Measurements from ENCODE around the gene MREG.

Gene MREG

DNA sequence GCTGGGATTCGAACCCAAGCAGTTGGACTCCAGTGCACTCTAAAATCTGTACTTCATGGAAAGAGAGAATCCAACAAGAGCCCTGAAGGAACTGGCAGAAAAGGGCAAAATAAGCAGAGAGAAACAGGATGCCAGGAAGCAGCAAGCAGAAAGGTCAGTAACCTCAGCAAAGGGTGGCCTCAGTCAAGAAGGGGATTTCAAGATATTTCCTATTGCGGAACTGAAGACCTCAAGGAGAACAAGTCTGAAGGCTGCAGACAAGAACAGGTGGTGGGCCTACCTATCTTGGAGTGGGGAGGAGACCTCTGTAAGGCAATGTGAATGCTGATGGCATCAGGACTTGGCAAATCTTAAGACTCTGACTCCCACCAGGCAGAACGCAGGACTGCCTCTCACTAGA, 20.1 kb upstream of the MREG start:
- no peak overlapping the region for H3K27ac ChIP-seq
- TF ChIP-seq ZFX (IDR thresholded peaks at IDR 0.05): no peak
- TF ChIP-seq, protein P1, sequence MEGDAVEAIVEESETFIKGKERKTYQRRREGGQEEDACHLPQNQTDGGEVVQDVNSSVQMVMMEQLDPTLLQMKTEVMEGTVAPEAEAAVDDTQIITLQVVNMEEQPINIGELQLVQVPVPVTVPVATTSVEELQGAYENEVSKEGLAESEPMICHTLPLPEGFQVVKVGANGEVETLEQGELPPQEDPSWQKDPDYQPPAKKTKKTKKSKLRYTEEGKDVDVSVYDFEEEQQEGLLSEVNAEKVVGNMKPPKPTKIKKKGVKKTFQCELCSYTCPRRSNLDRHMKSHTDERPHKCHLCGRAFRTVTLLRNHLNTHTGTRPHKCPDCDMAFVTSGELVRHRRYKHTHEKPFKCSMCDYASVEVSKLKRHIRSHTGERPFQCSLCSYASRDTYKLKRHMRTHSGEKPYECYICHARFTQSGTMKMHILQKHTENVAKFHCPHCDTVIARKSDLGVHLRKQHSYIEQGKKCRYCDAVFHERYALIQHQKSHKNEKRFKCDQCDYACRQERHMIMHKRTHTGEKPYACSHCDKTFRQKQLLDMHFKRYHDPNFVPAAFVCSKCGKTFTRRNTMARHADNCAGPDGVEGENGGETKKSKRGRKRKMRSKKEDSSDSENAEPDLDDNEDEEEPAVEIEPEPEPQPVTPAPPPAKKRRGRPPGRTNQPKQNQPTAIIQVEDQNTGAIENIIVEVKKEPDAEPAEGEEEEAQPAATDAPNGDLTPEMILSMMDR (conservative IDR thresholded peaks at IDR 0.05): no peak

DNA sequence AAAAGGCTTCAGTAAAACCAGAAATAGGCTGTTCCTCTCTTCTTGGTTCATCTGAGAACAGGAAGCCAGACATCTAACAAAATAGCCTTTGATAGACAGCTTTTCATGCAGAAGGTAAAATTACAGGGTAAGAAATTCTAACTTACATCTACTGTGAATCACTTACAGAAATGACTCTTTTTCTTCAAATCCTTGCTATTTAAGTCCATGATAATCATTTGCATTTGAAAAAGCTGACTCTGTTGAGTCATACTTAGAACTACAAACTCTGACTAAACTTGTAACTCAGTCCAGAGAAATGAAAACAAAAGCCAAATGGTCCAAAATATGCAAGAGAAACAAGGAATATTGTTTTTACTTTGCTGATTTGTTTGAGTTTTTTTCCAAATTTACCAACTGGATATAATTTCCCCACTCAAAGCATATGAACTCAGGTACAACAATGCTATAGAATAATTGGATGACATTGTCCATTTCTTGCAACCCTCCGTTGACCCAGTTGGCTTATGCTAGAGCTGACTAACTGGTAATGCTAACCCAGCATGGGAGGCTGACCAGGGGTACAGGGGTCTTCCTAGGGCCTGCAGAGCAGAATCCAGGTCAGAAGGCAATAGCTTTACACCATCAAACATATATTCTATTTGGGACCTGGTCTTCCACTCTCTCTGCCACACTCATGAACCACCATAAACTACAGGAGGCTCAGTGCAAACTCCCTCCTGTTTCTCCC, 18.8 kb upstream of the MREG start:
- H3K27ac ChIP-seq: no peak overlapping the region
- TF ChIP-seq ZFX (IDR thresholded peaks at IDR 0.05): no peak

DNA sequence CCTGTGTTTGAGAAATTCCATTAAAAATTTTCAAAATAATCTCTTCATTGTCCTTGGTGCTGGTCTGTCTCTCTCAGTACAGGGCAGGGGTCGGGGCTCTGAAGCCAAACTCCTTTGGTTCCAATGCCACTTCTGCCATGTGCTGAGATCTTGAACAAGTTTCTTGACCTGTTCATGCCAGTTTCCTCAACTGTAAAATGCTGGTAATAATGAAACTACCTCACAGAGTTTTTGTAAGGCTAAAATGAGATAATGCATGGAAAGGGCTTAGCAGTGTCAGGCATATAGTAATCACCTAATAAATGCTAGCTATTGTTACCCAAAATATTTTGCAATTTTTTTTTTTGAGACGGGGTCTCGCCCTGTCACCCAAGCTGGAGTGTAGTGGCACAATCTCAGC, 16.9 kb upstream of the MREG start:
- no peak for TF ChIP-seq ZFX (IDR thresholded peaks at IDR 0.05)
- TF ChIP-seq, protein P1 (conservative IDR thresholded peaks at IDR 0.05): no peak

DNA sequence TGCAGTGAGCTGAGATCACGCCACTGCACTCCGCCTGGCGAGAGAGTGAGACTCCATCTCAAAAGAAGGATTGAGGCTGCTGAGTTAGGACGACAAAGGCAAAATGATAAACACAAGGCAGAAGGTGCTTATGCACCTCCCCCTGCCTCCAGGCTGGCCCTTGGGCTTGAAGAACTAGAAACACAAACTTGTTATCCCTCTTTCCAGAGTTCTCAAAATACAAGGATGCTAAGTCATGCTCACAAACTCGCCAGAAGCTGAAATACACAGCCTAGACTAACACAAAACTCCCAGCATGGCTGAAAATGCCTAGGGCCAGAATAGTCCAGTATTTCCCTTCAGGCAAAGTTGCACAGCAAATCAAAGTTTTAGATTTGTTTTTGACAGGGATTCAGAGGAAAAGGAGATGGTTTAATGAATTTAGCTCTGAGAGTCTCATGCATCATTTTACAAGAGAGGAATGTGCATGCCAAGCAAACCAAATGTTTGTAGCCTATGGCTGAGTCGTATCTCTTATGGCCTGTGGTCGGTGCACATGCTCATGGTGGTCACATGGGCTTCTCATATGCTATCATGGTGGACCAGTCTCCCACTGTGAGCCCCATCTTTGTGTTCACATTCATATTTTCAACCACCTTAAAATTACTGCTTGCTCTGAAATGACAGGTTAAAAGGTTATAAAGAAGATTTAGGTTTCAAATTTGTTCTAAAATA, 16.2 kb upstream of the MREG start:
- TF ChIP-seq ZFX (IDR thresholded peaks at IDR 0.05): no peak
- TF ChIP-seq, protein P1 (conservative IDR thresholded peaks at IDR 0.05): no peak
- H3K27ac ChIP-seq: no peak overlapping the region

More for the DNA sequence above, 16.9 kb upstream of the MREG start:
- no peak overlapping the region for H3K27ac ChIP-seq

DNA sequence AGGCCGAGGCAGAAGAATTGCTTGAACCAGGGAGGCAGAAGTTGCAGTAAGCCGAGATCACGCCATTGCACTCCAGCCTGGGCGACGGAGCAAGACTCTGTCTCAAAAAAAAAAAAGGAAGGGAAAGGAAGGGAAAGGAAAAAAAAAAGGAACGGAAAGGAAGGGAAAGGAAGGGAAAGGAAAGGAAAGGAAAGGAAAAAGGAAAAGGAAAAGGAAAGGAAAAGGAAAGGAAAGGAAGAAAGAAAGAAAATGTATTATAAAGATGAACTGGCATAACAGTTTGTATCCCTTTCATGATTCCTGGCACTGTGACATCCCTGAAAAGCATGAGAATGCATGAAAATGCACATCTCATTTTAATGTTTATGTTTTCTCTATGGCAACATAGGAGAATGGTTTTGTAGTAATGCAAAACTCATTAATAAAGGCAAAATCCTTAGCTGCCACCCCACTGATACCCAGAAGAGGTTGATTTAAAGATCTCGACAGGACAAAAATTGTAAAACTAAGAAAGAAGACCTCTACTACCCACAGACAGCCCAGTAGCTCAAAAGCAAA, 11.5 kb upstream of the MREG start:
- no peak for TF ChIP-seq ZFX (IDR thresholded peaks at IDR 0.05)
- TF ChIP-seq, protein P1 (conservative IDR thresholded peaks at IDR 0.05): no peak
- no peak overlapping the region for H3K27ac ChIP-seq

DNA sequence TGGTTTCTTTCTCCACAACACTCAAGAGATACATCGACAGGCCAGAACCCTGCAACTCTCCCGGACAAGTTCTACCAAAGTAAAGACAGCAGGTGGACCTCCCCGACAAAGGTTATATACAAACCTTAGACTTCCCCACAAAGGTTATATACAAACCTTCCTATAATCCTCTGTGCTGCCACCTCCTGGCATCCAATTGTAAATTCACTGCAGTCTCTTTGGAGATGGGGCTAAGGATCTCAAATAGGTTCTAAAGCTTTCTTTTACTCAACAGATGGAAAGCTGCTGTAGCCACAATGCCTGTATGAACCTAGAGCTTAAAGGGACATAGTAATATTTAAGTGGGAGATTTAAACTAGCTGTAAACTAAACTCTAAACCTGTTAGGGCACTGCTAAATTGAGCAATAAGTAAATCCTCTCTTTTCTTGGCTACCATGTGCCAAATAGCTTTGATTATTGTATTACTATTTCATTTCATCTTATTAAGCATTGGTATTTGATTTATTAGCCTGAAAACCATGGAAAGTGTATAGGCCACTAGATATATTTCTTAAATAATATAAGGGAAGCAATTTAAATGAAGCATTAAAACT, 9.8 kb upstream of the MREG start:
- TF ChIP-seq, protein P1 (conservative IDR thresholded peaks at IDR 0.05): peak; percentile 81
- TF ChIP-seq ZFX (IDR thresholded peaks at IDR 0.05): no peak
- no peak overlapping the region for H3K27ac ChIP-seq

DNA sequence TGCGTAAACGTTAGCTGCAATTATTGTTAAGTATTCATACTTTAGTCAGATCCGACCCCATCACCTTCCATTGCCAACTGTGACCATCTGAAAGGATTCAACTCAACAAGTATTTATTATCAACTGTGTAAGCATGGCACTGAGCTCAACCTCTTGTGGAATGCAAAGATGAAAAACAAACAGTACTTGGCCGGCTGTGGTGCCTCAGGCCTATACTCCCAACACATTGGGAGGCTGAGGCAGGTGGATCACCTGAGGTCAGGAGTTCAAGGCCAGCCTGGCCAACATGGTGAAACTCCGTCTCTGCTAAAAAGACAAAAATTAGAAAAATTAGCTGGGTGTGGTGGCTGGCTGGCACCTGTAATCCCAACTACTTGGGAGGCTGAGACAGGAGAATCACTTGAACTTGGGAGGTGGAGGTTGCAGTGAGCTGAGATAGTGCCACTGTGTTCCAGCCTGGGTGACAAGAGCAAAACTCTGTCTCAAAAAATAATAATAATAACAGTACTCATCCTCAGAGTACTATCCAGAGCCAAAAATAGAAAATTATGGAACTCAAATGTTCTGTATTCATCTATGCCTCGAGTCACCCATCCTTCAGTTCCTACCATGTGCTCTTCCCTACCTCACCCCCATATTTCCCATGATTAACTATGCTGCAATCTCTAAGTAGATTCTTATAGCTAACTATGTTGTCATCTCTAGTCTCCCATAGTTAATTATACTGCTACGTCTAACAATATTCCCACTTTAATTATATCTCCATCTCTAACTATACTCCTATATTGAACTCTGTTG, 8.6 kb upstream of the MREG start:
- no peak overlapping the region for H3K27ac ChIP-seq
- no peak for TF ChIP-seq ZFX (IDR thresholded peaks at IDR 0.05)
- TF ChIP-seq, protein P1 (conservative IDR thresholded peaks at IDR 0.05): no peak

All from C4-2B (cell line).